K562 (cell line): ENCODE measurements around the gene MADD. TPM values are rescaled to one million over a fixed set of nuclear protein-coding genes. Genes with fewer than 3 reads are reported as not detected.

Source experiments
- EP300 ChIP-seq: IDR thresholded peaks from 2 replicates; pipeline ENCODE4 v1.6.1; 2012; ENCODE audit warnings: low read length, improper control_type of control experiment
- ETS1 ChIP-seq: conservative IDR thresholded peaks from 2 replicates; pipeline ENCODE4 v1.6.1; 2011; ENCODE audit warnings: low read depth, mild to moderate bottlenecking, low read length; ENCODE audit not compliant: control insufficient read depth
- FOXA1 ChIP-seq: fragments of 450-650 bp; IDR thresholded peaks from 2 replicates; pipeline ENCODE4 v1.6.1; 2016; ENCODE audit warnings: mild to moderate bottlenecking, borderline replicate concordance
- GABPA ChIP-seq: fragments of 200-800 bp; sonication (Bioruptor generic); conservative IDR thresholded peaks from 2 replicates; pipeline ENCODE4 v1.6.1; 2016; ENCODE audit warnings: low read depth, missing genetic modification characterization, missing compliant biosample characterization
- MBD1 ChIP-seq: fragments of 250-450 bp; sonication (Bioruptor Pico); IDR thresholded peaks from 2 replicates; pipeline ENCODE4 v1.8.0; 2022; ENCODE audit warnings: inconsistent platforms
- OTX1 ChIP-seq: fragments of 450-650 bp; formaldehyde crosslinking; IDR thresholded peaks from 2 replicates; pipeline ENCODE4 v1.4.0; 2022; ENCODE audit warnings: mild to moderate bottlenecking
- RBM17 ChIP-seq: fragments of 200-400 bp; formaldehyde crosslinking; IDR thresholded peaks from 2 replicates; pipeline ENCODE4 v1.6.1; 2017; ENCODE audit warnings: low read depth, mild to moderate bottlenecking, low read length, borderline replicate concordance
- SP1 ChIP-seq: sonication (generic); formaldehyde crosslinking; IDR thresholded peaks from 2 replicates; pipeline ENCODE4 v1.8.1; 2022; ENCODE audit warnings: mild to moderate bottlenecking, missing genetic modification reagents
- SREBF1 ChIP-seq: fragments of 150-350 bp; IDR thresholded peaks from 2 replicates; pipeline ENCODE4 v1.6.1; 2014; ENCODE audit warnings: antibody characterized with exemption, low read depth, low read length, borderline replicate concordance
- TAF7 ChIP-seq: fragments of 450-650 bp; IDR thresholded peaks from 2 replicates; pipeline ENCODE4 v1.6.1; 2016; ENCODE audit warnings: missing genetic modification characterization, missing compliant biosample characterization
- TSHZ1 ChIP-seq: fragments of 250-450 bp; sonication (Bioruptor Pico); IDR thresholded peaks from 2 replicates; pipeline ENCODE4 v1.4.0; 2020; ENCODE audit warnings: mild to moderate bottlenecking, moderate library complexity
- YY1 ChIP-seq, 3 experiments: IDR thresholded peaks; 2 replicates each; pipeline ENCODE4 v1.6.1; 2011; ENCODE audit warnings: low read length in 2 of 3, mild to moderate bottlenecking in 2 of 3, moderate library complexity in 2 of 3, borderline replicate concordance in 1 of 3, control low read depth in 1 of 3, low read depth in 1 of 3; ENCODE audit not compliant: insufficient read depth in 3 of 3, insufficient replicate concordance in 2 of 3, control insufficient read depth in 1 of 3, insufficient read length in 1 of 3; ENCODE audit errors: extremely low read depth in 1 of 3
- ZNF274 ChIP-seq: IDR thresholded peaks from 2 replicates; pipeline ENCODE4 v1.6.1; 2011; ENCODE audit warnings: low read depth, mild to moderate bottlenecking, low read length, moderate library complexity, borderline replicate concordance
- ZNF395 ChIP-seq: fragments of 200-800 bp; sonication (Bioruptor generic); IDR thresholded peaks from 2 replicates; pipeline ENCODE4 v1.6.1; 2017; ENCODE audit warnings: missing genetic modification characterization, missing compliant biosample characterization
- ZNF740 ChIP-seq, 3 experiments: fragments of 200-800 bp in 1 of 3; sonication (Bioruptor generic) in 1 of 3; sonication (generic) in 1 of 3; formaldehyde crosslinking in 1 of 3; IDR thresholded peaks; 2 replicates each; pipeline versions ENCODE4 v1.6.1 to v1.8.0; 2016 to 2022; ENCODE audit warnings: mild to moderate bottlenecking in 2 of 3, missing compliant biosample characterization in 2 of 3, missing genetic modification characterization in 2 of 3, missing genetic modification reagents in 1 of 3
- ZNF778 ChIP-seq: fragments of 450-650 bp; formaldehyde crosslinking; IDR thresholded peaks from 2 replicates; pipeline ENCODE4 v1.4.0; 2020; ENCODE audit warnings: mild to moderate bottlenecking, moderate library complexity
- polyA plus RNA-seq, 8 experiments: library from polyadenylated mRNA; depleted of rRNA in 4 of 8; stranded (reverse) in 5 of 8; unstranded in 3 of 8; fragments of >200 nt; fragmentation: Nextera tagmentation in 2 of 8; fragmentation: Illumina TruSeq in 1 of 8; extraction: Ambion mirVana in 2 of 8; extraction: Trizol in 1 of 8; gene quantifications; 2 replicates each; pipeline versions ENCODE4 v1.2.1 to v1.2.3, GENCODE V29; 2011 to 2014; ENCODE audit warnings: inconsistent platforms in 1 of 8, missing spikeins in 1 of 8
- total RNA-seq, 7 experiments: library from RNA; depleted of rRNA in 6 of 7; stranded (reverse); fragments of >200 nt in 6 of 7; fragmentation: Illumina TruSeq in 2 of 7; extraction: Trizol in 2 of 7; gene quantifications; 2 replicates each; pipeline versions ENCODE4 v1.2.1 to v1.2.3, GENCODE V29; 2011 to 2021; ENCODE audit warnings: low replicate concordance in 1 of 7

Gene MADD
- total and polyA plus RNA-seq, 9 of the 15 experiments (the other 6 are each of a cell fraction or from before 2014, with no cell fraction given): 0.68 to 57.6 (median 33.6) TPM

- TF ChIP-seq MBD1 (CRISPR knock-in tag) (no peak), EP300 (0 out of 2 replicates have a peak, but pooled peaks have one; percentile 17), TSHZ1 (CRISPR knock-in tag) (no peak), ETS1 (peak; percentile 95), OTX1 (CRISPR knock-in tag) (no peak), RBM17 (no peak), ZNF740 (CRISPR knock-in tag; IDR thresholded peaks at IDR 0.05) (no peak), ZNF740 (tag; IDR thresholded peaks at IDR 0.05) (no peak), ZNF778 (CRISPR knock-in tag) (no peak), SREBF1 (no peak; the same call in 1 of the 2 replicates), YY1 (IDR thresholded peaks at IDR 0.05; ENCODE audit: borderline replicate concordance in 1 of 3, control insufficient read depth in 1 of 3, extremely low read depth in 1 of 3, insufficient read depth in 3 of 3, insufficient read length in 1 of 3, insufficient replicate concordance in 2 of 3, low read depth in 1 of 3, low read length in 2 of 3) (peak; percentile 98 to 100 (median 99)), ZNF395 (0 out of 2 replicates have a peak, but pooled peaks have one; percentile 58), SP1 (CRISPR knock-in tag) (peak; percentile 98), TAF7 (peak; percentile 97), ZNF274 (no peak), FOXA1 (no peak), GABPA (tag) (peak; percentile 100)
These were observed 21.1 kb upstream of the MADD start, which contains the start of gene ACP2 (continued) for GRCh38 chr11:47248664-47249377.
